SIG-M5 (cell line): ENCODE data around the gene PTPN14.
"Not testable (repeated sequence)": the region's sequence is repeated elsewhere in the genome, so short reads cannot be mapped to it uniquely, and the experiment has no call there.

Source experiments
- DNase-seq: peaks from one replicate; lab custom pipeline; 2025; lab: John Stamatoyannopoulos, UW

Gene PTPN14

DNA sequence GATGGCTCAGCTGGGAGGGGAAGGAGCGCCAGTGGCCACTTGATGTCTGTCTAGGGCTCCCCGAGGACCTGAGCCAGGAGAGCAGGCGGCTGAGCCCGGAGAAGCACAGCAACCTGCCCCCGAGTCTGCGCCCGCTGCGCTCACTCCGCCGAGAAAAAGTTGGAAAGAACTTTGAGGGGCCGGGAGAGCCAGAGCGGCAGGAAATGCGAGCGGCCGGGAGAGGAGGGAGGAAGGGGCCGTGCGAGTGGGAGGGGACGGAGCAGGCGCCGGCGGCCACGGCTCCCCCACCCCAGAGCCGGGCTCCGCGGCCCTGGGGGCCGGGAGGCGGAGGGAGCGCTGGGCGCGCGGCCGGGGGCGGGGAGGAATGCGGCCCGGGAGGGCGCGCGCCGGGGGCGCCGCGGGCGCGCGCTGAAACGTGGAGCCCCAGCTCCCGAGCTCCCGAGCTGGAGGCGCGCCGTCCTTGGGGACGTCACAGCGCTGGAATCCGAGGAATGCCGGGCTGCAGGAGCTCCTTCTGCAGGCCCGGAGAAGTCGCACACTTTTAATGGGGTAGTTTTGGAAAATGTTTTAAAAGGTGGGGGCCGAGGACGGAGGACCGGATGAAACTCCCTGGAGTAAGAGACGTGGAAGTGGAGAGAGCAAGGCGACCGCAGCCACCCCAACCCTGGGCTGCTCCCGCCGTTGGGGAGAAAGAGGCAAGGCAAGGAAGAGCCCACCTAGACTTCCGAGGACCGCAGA, at the start of gene PTPN14:
Gene PTPN14 (minus strand): TSS at position 167 of the 738 bp plus-strand sequence. CDS start 86,799 bp downstream, outside the sequence.
- DNase-seq: no peak

- DNase-seq: no peak
Measured at GRCh38 chr1:214593158-214593557, 41.8 kb upstream of the PTPN14 start.

DNA sequence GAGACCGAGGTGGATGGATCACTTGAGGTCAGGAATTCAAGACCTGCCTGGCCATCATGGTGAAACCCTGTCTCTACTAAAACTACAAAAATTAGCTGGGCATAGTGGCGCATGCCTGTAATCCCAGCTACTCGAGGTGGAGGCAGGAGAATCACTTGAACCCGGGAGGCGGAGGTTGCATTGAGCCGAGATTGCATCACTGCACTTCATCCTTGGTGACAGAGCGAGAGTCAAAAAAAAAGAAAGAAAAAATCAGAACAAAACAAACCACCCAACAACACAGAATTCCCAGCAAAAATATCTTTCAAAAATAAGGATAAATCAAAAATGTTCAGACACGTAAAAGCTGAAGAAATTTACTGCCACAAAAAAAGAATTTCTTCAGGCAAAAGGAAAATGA, 40.5 kb upstream of the PTPN14 start:
- DNase-seq: not testable (repeated sequence)

DNA sequence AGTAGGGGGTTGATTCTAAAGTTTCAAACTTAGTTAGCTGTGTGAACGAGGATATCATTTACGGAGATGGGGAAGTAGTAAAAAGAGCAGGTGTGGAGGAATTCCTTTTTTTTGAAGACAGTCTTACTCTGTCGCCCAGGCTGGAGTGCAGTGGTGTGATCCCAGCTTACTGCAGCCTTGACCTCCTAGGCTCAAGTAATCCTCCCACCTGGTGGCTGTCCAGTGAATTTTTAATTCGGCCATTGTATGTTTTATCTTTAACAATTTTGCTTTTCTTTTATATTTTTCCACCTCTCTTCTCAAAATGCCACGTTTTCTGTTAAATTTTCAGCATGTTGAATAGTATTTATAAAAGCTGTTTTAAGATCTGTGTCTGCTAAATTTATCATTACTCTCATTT, 39.3 kb upstream of the PTPN14 start:
- DNase-seq: no peak

GRCh38 chr1:214588963-214589597, 37.7 kb upstream of the PTPN14 start:
- no peak for DNase-seq

DNA sequence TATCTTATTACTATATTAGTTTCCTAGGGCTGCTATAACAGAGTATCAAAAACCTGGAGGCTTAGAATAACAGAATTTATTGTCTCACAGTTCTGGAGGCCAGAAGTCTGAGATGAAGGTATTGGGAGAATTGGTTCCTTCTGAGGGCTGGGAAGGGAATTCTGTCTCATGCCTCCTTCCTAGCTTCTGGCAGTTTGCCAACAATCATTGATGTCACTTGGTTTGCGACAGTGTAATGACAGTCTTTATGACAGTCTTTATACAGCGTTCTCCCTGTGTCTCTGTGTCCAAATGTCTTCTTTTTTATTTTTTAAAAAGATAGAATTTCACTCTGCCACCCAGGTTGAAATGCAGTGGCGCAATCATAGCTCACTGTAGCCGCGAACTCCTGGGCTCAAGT, 35.8 kb upstream of the PTPN14 start:
- no peak for DNase-seq

DNA sequence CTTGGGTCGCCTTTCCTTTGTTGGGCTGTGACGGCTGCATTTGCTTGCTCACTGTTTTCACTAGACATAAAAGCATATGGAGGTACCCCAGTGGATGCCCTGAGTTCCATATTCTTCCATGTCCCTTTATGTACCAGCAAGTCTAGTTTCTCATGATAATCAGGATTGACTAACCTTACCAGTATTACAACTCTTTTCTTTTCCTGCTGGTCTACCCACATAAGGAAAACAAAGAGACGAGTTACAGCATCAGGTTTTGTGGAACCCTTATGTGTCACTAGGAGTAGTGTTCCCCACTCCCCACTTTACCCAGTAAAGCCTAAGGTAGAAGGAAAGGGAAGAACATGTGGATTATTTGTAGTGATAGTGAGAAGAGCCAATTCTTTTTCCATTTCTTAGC, 35.2 kb upstream of the PTPN14 start:
- no peak for DNase-seq

DNA sequence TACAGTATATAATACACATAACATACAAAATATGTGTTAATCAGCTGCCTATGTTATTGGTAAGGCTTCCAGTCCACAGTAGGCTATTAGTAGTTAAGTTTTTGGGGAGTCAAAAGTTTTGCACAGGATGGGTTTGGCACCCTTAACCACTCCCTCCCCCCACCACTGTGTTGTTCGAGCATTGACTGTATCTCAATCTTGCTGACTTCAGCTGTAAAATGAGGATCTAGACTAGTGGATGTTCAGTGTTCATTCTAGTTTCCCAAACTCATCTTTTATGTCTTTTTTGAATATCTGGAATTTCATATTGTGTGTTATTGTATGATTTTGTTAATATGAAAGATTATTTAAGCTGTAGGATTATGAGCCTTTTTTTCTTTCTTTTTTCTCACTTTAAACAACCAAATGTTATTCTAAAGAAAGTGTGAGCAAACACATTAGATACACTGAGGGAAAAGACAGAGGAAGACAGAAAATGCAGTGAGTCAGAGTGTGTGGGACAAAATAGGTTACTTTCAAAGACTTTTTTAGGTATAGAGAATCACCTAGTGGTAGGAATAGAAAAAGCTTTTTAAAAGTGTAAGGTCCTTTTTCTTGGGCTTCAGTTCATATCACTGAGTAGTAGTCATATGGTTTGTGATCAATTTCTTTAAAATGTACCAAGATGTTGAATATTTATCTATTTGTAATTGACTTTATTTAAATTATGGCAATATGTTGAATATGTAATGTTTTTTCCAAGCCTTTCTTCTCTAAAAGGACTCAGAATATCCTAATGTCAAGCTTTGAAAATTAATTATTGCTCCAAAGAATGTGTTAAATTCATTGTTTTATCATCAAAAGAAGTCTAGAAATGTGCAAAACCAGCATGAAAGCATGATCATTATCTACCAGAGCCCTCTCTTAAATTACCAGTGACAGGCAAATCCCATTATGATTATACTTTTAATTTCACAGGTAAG, 33.7 kb upstream of the PTPN14 start:
- no peak for DNase-seq

DNA sequence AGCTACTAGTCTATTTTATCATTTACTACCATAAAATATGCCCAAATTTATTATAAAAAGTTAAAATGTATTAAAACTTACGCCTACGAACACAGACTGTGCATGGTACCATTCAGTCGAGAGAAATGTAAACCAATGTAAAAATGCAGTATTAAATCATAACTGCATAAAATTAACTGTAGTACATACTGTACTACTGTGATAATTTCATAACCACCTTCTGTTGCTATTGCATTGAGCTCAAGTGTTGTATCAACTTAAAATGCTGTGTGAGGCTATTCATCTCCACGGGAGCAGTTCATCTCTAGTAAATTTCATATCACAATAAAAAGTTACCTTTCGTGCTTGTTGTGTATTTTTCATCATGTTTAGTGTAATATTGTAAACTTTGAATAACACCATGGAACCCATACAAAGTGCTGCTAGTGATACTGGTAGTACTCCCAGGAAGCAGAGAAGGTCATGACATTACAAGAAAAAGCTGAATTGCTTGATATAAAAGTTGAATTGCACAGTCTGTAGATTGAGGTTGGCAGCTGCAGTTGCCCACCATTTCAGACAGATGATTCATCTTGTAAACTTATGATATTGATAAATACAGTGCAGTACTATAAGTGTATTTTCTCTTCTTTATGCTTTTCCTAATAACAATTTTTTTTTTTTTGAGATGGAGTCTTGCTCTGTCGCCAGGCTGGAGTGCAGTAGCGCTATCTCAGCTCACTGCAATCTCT, 32.6 kb upstream of the PTPN14 start:
- DNase-seq: no peak

DNA sequence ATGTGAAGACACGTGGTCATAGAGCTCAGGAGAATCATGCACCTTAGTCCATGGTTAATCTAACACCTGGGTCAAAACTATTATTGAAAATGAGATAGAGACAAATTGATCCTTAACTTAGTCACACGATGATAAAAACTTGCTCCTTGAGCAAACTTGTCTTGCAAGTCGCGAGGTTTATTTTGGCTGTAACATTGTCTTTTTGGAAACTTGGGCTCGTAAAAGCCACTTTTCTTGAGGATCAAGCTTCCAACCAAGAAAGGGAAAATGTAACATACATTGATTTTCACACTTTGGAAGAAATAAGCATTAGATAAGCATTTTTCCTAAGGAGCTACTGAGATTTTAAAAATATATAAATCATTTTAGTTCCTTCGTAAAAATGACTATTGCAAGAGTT, 31.7 kb upstream of the PTPN14 start:
- DNase-seq: no peak

- DNase-seq: no peak
Measured at GRCh38 chr1:214582289-214582891, 31.0 kb upstream of the PTPN14 start.

DNA sequence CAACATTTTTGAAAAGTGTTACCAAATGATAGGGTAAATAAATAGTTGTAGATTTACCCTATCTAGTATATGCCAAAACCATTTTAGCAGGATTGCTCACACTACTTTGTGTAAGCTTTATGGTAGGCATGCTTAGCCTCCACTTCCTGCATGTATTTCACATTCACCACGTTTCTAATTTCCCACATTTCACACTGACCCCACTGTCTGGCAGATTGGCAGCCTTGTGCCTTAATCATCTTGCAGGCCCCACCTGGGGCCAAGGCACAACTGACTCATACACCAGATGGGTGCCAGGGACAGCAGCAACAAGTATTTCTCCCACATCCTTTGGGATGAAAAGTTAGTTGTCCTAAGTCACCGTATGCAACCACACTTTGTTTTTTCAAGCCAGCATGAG, 30.4 kb upstream of the PTPN14 start:
- DNase-seq: no peak

DNA sequence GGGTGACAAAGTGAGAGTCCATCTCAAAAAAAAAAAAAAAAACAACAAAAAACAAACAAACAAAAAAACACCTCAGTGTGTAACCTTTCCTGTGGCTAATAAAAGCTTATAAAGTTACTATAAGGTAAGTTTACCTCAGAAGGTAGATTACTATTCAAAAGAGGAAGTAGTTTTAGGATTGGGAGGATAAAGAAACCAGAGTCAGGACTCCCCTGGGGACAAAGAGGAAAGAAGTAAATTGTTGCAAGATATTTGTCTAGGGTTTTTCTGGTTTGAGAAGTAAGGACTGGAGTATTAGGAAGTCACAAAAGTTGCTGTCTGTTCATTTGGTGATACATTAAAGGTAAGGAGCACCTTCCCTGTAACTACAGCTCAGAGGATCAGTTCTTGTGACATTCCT, 27.8 kb upstream of the PTPN14 start:
- DNase-seq: no peak

DNA sequence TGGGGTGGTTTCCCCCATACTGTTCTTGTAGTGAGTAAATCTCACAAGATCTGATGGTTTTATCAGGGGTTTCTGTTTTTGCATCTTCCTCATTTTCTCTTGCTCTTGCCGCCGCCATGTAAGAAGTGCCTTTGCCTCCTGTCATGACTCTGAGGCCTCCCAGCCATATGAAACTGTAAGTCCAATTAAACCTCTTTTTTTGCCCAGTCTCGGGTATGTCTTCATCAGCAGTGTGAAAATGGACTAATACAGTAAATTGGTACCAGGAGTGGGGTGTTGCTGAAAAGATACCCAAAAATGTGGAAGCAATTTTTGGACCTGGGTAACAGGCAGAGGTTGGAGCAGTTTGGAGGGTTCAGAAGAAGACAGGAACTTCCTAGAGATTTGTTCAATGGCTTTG, 24.7 kb upstream of the PTPN14 start:
- not testable (repeated sequence) for DNase-seq

GRCh38 chr1:214574598-214575411, 23.4 kb upstream of the PTPN14 start:
- no peak for DNase-seq

DNA sequence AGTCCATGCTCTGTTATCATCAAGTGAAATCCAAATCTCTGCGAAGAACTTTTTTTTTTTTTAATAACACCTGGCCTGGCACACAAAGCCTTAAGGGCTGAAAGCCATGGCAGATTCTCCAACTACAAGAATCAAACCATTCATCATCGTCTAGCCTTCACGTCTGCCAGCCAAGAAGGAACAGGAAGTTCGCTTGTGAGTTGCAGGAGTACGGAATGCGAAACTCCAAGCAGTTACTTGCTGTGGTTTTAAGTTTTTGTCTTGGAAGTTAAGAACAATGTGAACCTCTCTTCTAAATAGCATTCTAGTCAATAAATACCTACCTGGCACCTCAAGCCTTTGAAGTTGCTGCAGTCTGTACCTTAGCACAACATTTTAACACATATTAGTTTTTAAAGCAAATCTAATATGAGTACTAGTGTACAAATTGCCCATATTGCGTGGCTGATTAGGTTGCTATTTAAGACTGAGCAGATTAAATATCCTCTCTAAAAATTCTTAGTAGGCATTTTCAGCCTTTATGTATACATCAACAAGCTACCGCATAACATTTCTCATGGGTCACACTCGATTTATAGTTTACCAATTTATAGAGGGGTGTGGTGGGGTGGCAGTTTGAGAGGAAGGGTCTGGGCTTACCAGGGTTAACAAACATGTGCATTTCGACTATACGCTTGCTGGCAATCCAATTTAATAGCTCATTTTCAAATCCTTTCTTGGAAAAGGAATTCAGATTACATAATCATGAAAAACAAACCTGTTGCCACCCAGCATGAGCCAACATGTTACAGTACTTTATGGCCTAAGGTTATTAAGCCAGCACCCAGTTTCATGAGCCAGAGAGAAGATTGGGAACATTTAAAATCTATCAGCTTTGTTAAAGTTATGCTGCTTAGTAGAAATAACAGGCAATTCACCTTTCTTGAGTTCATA, 22.2 kb upstream of the PTPN14 start:
- no peak for DNase-seq

DNA sequence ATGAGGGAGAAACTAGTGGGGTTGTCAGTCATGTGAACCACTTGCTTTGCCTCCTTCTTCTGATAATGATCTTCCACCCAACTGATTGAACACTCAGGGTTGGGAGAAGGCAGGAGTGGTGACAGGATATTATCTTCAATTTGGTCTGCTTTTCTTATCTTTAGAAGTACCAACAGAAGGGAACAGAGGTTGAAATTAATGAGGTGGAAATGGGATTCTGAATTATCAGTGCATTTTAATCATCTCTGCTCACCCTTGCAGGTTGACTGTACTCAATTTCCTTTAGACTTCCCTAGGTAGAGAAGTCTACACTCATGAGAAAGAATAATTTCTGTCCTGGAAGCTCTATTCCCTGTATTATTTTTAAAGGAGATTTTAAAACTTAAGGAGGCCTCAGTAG, 19.9 kb upstream of the PTPN14 start:
- no peak for DNase-seq

GRCh38 chr1:214570442-214570841, 19.0 kb upstream of the PTPN14 start:
- DNase-seq: no peak

DNA sequence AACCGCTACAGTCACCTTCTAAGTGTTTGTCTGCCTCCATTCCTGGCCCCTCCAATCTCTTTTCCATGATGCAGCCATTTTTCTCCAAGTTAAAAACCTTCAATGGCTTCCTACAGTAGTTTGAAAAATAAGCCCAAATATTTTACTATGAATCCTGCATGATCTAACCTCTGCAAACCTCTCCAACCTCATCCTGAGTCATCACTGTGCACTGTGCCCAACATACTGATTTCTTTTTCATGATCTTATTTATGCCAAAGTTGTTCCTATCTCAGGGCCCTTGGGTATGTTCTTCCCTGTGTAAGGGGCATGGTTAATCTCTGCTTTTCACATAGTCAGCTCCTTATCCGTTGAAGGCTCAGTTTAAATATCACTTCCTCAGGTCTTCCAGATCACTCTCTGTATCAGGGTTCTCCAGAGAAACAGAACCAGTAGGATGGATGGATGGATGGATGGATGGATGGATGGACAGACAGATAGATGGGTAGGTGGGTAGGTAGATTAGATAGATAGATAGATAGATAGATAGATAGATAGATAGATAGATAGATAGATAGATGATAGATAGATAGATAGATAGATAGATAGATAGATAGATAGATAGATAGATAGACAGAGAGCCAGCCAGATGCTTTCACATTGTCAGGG, 18.1 kb upstream of the PTPN14 start:
- no peak for DNase-seq
